GM10266 (cell line): ENCODE measurements around the gene MT4.

Experiments used
- DNase-seq: peaks from one replicate; pipeline ENCODE4 v3.0.0; 2012; ENCODE audit errors: extremely low spot score
- TF ChIP-seq, protein P1 (sequence below): IDR thresholded peaks from 2 replicates; pipeline ENCODE4 v1.5.1; 2012; ENCODE audit warnings: mild to moderate bottlenecking, low read depth; ENCODE audit not compliant: control insufficient read depth, insufficient read depth; ENCODE audit errors: missing control alignments

Gene MT4

DNA sequence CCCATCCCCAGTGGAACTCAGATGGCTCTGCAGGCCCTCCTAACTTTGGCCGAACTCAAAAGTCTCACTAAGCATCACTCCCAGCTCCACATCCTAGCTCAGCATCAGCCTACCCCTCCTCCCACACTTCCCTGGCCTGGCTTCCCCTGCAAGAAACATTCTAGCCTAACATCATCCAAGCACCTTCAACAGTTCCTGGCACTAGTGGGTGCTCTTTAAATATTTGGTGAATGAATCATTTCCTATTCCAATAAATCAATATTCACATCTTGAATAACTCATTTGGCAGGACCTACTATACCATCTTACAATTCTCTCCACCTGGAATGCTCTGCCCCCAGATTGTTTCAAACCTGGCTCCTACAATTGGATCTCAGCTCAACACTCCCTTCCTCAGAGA, 34.0 kb upstream of the MT4 start:
- no peak for DNase-seq

DNA sequence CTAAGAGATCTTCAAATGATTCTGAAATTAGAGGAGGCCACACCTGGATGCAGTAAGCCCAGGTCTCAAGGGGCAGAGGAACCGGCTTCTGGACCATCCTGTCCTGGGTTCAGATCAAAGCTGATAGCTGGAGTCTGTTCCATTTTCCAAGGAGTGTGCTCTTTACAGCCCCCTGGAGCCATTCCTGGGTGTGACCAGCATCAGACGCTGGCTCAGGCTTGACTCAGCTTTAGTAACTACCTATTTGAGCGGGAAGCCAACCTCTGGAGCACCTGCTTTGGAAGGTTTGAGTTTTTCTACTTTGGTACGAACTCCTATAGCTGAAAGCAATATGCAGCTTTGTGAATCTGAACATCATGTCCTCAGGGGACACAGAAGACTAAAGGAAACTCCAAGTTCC, 32.2 kb upstream of the MT4 start:
- TF ChIP-seq, protein P1, sequence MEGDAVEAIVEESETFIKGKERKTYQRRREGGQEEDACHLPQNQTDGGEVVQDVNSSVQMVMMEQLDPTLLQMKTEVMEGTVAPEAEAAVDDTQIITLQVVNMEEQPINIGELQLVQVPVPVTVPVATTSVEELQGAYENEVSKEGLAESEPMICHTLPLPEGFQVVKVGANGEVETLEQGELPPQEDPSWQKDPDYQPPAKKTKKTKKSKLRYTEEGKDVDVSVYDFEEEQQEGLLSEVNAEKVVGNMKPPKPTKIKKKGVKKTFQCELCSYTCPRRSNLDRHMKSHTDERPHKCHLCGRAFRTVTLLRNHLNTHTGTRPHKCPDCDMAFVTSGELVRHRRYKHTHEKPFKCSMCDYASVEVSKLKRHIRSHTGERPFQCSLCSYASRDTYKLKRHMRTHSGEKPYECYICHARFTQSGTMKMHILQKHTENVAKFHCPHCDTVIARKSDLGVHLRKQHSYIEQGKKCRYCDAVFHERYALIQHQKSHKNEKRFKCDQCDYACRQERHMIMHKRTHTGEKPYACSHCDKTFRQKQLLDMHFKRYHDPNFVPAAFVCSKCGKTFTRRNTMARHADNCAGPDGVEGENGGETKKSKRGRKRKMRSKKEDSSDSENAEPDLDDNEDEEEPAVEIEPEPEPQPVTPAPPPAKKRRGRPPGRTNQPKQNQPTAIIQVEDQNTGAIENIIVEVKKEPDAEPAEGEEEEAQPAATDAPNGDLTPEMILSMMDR, result no peak
- no peak for DNase-seq

More for the DNA sequence above, 34.0 kb upstream of the MT4 start:
- TF ChIP-seq, protein P1, result no peak

DNA sequence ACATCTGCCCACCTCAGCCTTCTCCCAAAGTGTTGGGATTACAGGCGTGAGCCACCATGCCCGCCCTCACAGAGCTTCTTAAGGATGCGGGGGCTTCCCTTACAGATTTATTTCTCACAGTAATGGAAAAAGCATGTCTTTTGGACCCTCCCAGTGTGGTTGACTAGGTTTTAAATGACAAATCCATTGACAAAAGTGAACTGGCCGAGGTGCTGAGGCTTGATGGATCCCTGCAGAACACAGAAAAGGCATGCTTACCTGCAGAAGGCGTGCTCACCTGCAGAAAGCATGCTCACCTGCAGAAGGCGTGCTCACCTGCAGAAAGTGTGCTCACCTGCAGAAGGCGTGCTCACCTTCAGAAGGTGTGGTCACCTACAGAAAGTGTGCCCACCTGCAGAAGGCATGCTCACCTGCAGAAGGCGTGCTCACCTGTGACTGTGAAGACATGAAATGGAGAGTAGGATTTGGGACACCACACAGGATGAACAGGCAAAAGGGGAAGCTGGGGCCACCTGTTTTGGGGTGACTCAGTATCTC, 30.0 kb upstream of the MT4 start:
- TF ChIP-seq, protein P1, result no peak
- DNase-seq, result no peak

DNA sequence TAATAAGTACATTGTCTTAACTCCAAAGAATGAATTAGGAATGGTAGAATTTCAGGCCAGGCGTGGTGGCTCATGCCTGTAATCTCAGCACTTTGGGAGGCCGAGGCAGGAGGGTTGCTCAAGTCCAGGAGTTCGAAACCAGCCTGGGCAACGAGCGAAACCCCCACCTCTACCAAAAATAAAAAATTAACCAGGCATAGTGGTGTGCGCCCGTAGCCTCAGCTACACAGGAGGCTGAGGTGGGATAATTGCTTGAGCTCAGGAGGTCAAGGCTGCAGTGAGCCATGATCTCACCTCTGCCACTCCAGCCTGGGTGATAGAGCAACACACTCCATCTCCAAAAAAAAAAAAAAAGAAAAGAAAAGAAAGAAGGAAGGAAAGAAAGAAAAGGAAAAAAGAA, 26.5 kb upstream of the MT4 start:
- DNase-seq, result no peak
- TF ChIP-seq, protein P1, result no peak

DNA sequence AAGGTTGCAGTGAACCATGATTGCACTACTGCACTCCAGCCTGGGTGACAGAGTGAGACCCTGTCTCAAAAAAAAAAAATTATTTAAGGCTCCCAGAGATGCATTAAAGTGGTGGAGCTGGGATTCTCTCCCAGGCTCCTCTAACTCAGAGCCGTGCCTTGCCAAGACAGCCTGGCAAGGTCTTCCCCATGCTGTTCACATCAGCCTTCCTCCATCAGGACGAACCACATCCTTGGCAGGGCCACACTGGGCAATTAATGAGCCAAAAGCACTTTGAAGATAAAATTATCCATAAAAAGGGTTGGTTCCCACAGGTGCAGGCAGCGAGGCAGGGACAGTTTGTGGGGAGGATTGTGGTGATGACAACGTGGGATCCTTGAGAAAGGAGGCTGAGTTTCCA, 25.2 kb upstream of the MT4 start:
- TF ChIP-seq, protein P1, result no peak
- no peak for DNase-seq

DNA sequence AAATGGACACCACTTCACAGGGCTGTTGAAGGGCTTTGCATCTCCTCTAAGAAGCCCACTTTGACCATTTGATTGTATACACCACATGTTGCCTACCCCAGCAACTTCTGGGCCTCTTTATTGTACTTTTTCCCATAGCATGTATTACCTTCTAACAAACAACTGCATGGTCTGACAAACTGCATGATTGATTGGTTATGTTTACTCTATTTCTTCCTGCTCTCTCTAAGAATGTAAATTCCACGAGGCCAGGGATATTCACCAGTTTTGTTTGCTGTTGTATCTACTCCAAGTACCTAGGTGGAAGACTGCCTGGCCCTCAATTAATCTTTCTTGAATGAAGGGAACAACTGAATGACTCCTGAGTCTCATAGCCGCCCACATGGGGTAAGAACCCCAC, 22.8 kb upstream of the MT4 start:
- DNase-seq, result no peak
- TF ChIP-seq, protein P1, result no peak

DNA sequence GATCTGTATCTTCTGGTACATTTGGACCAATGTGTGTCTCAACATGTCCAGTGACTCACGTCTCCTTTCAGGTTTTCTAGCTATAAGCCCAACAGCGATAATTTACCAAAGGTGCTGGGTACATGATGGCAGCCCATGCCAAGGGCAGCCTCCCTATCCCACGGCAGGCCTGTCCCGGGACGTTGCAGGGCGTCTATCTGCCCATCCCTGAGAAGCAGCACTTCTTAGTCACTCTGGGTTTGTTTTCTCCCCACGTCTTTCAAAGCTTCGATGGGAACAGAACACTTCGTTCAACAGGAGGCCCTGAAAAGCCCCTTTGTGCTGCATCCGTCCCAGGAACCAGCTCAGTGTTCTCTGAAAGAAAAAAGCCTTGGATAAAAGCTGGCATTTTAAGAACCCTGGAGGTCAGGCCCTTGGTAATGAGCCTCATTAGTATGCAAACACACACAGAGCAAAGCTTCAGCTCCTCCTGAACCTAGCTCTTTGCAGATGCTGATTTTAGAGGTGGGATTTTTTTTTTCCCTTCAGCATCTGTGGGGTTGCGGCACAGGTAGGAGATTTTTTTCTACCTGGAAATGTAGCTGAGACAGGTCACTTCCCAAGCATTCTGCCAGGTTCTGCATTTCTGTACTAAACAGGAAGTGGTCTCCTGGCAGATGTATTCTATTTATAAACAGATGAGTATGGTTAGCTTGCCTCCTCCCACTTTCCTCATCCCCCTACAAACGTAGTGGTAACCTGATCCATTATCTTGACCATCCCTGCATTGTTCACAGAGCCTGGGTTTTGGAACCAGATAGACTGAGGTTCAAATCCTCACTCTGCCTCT, 17.5 kb upstream of the MT4 start:
- TF ChIP-seq, protein P1, result no peak
- no peak for DNase-seq
